A549 treated with GW870086 at 1 μM for 4 hours (cell line): ENCODE measurements around the gene TP53I13. TPM values are rescaled to one million over a fixed set of nuclear protein-coding genes. Genes with fewer than 3 reads are reported as not detected.

Experiments used
- total RNA-seq: library from RNA; stranded (reverse); fragments of 200-300 nt; extraction: Qiagen RNA extraction; gene quantifications from 5 replicates; pipeline ENCODE4 v1.2.3, GENCODE V29; 2022; ENCODE audit warnings: low read depth

The TP53I13 gene, protein sequence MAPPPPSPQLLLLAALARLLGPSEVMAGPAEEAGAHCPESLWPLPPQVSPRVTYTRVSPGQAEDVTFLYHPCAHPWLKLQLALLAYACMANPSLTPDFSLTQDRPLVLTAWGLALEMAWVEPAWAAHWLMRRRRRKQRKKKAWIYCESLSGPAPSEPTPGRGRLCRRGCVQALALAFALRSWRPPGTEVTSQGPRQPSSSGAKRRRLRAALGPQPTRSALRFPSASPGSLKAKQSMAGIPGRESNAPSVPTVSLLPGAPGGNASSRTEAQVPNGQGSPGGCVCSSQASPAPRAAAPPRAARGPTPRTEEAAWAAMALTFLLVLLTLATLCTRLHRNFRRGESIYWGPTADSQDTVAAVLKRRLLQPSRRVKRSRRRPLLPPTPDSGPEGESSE
- 72.9 to 103 TPM (median 99.5 TPM) in 5 replicates for total RNA-seq

DNA sequence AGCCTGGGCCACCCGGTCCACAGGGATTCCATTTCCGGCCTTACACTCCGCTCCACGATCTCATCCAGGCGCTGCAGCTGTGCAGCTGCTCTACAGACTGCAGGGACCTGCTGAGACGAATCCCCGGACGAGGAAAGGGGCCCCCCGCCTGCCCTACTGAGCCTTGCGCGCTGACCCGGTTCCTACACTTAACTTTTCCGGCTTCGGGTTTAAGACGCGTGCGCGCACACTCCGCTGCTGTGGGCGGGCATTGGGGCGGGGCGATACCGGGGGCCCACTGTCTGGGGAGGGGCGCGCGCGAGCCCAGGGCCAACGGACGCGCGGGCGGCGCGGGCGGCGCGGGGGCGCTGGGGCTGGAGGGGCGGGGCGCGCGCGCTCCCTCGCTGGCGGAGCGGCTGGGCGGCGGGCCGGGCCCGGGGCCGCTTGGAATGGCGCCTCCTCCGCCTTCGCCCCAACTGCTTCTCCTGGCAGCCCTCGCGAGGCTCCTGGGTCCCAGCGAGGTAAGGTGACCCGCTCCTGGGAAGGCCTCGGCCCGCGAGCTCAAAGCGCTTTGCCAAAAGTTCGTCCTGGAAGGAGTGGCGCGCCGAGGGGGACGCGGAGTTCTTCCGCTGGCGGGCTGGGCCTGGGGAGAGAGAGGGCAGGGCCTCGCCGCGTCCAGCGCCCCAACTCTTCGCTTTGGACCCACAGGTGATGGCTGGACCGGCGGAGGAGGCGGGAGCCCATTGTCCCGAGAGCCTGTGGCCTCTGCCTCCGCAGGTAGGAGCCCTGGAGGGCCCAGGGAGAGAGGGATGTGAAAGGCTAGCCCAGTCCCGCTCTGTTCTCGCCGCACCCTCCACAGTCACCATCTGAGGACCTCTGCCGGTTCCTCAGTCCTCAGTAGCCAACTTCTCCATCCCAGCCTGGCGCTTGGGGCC is at the start of gene TP53I13:
Gene TP53I13, plus strand, starts transcription at position 371 of the 914 bp plus-strand sequence. Its CDS starts 58 bp downstream, at position 429.

DNA sequence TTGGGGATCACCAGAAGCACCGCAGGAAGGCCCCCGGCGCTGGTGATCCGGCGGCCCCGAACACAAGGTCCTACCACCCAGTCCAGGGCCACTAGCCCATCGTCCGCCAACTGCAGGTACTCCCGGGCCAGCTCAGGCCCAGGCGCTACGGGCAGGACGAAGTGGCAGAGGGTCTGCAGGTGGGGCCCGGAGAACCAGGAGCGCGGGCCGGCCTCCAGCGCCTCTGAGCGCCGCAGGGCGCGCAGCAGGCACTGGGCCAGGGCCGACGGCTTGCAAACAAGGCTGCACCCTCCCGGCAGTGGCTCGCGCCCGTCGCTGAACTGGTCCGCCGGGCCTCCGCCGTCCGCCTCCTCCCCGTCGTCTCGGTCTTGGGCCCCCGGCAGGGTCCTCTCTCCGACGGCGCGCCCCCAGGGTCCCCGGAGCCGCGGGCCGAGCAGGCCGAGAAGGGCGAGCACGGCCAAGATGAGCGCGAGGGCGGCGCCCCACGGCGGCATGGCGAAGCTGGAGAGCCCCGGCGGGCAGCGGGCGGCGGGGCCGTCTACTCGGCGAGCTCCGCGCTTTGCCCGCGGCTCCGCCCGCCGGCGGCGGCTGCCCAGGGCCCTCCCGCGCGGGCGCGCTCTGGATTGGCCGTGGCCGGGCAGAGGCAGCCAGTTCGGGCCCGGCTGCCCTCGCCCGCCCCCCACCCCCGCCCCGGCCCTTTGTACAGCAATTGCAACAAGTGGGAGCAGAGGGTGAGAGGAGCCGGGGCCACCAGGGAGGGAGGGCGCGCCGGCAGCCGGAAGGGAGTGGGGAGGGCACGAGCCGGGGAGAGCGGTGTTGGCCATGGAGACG is 1.8 kb upstream of the TP53I13 start, which contains the start of gene ABHD15:
Gene ABHD15, minus strand, starts transcription at position 565 of the 831 bp plus-strand sequence. Its CDS starts 71 bp downstream, at position 494.

DNA sequence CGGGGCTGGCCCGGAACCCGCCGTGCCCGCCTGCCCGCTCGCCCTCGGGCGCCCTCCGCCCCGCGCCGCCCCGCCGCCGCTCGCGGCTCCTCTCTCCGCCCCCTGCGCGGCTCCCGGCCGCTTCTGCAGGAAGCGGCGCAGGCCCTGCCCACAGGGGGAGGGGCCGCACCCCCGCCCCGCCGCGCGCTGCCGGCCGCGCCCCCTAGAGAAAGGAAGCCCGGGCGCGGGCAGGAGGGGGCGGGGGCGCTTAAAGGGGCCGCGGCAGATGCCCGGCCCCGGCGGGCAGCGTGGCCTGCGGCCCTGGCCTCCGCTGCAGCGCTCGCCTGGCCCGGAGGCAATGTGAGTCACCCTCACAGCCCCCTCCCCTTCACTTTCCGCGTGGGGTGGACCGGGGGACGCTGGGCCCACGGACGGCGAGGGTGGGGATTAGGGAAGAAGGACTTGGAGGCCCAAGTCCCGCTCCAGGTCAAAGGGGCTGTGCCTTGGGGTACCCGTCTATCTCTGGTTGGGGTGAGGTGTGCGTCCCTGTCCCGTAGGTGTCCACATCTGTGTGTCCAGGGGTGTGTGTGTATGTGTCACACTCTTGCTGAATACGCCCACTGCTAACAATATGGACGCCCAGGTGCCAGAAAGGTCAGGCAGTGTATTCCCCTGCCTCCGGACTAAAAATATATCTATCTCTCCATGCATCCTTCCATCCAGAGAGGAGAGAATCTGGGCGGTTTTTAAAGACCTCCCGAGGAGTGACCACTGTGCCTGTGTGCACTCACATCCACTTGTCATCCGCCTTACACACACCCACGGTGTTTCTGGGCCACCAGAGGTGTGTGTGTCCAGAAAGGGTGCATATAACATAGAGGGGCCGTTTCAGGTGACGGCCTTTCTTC is 21.3 kb downstream of the TP53I13 start, which contains the start of gene GIT1:
Gene GIT1, minus strand, starts transcription at position 125 of the 887 bp plus-strand sequence. CDS start 270 bp downstream, outside the sequence.

DNA sequence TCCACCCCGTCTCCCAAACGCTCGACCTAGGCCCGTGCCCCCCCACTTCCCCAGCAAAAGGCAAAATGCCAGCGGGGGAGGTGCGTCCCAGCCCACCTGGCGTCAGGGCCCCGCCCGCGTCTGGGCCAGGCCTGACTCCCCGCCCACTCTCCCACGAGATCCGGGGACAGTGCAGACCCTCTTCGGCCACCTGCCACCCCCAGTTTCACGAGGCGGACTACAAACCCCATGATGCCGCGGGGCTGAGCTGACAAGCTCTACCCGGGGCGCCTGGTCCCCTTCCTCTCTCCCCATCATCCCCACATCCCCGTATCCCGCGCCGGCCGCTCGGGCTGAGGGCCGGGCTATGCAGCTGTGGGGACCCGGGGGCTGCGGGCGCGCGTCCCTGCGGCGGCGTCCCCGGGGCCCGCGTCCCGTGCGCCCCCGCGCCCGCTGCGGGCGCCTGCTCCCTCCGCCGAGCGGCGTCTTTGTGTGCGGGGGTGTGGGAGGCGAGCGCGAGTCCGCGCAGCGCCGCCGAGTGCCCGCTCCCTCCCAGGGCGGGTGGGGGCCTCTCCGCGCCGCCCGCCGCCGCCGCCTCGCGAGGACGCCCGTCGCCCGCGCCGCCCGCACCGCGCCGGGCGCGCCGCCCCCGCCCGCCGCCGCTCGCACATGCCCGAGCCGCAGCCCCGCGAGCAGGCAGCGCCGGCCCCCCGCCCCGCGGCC is 24.5 kb downstream of the TP53I13 start, which contains the start of gene ANKRD13B:
Gene ANKRD13B, plus strand, starts transcription at position 283 of the 702 bp plus-strand sequence. CDS start 490 bp downstream, outside the sequence.

Other genes with a start within 250 kb of the TP53I13 start
- gene TAOK1, start 178.3 kb upstream of the TP53I13 start, total RNA-seq, result 13.4 to 27.1 TPM (median 22.7 TPM) in 5 replicates
- 22.0 to 26.9 TPM (median 25.8 TPM) in 5 replicates for gene ABHD15, start 1.7 kb upstream of the TP53I13 start, total RNA-seq
- 73.3 to 88.2 TPM (median 82.7 TPM) in 5 replicates for gene GIT1, start 20.9 kb downstream of the TP53I13 start, total RNA-seq
- 18.4 to 30.3 TPM (median 27.1 TPM) in 5 replicates for gene ANKRD13B, start 24.4 kb downstream of the TP53I13 start, total RNA-seq
- gene CORO6, start 54.2 kb downstream of the TP53I13 start, total RNA-seq, result 5.9 to 7.5 TPM (median 6.9 TPM) in 5 replicates